Right ventricle myocardium superior (tissue), 1 donor: ENCODE measurements around the gene HDDC3. TPM values are rescaled to one million over a fixed set of nuclear protein-coding genes. Genes with fewer than 3 reads are reported as not detected.
"Not testable (repeated sequence)": the region's sequence is repeated elsewhere in the genome, so short reads cannot be mapped to it uniquely, and the experiment has no call there.

Experiments
- ATAC-seq: fragments of 200-7000 bp; cut with Tn5 transposase; one replicate; pipeline ENCODE4 v1.9.1; 2020; ENCODE audit warnings: mild to moderate bottlenecking; ENCODE audit not compliant: poor library complexity
- DNase-seq: peaks from one replicate; pipeline ENCODE4 v3.0.0-alpha.2; 2020
- intact Hi-C: fragments of 100-400 bp; cut with DNase I; formaldehyde crosslinking; loops from one replicate; pipeline ENCODE4 v1.11.2; 2022
- total RNA-seq: library from RNA; stranded (reverse); fragmentation: NEBNext Ultra II Directional; extraction: Animal tissue kit (Norgen Biotek cat#: 25700); gene quantifications from one replicate; pipeline ENCODE4 v1.2.1, GENCODE V29; 2021
- donor health status: DM: no; HTN: yes; CAD: no; lungs with severe emphysema.

HDDC3 gene
- total RNA-seq, 1 donor from 2014 or later, result 15.5 TPM

- intact Hi-C loops, result no loop called here
- ATAC-seq, result peak; percentile 30
- no peak for DNase-seq
Observed at GRCh38 chr15:90915216-90915807, 17.0 kb downstream of the HDDC3 start.

DNA sequence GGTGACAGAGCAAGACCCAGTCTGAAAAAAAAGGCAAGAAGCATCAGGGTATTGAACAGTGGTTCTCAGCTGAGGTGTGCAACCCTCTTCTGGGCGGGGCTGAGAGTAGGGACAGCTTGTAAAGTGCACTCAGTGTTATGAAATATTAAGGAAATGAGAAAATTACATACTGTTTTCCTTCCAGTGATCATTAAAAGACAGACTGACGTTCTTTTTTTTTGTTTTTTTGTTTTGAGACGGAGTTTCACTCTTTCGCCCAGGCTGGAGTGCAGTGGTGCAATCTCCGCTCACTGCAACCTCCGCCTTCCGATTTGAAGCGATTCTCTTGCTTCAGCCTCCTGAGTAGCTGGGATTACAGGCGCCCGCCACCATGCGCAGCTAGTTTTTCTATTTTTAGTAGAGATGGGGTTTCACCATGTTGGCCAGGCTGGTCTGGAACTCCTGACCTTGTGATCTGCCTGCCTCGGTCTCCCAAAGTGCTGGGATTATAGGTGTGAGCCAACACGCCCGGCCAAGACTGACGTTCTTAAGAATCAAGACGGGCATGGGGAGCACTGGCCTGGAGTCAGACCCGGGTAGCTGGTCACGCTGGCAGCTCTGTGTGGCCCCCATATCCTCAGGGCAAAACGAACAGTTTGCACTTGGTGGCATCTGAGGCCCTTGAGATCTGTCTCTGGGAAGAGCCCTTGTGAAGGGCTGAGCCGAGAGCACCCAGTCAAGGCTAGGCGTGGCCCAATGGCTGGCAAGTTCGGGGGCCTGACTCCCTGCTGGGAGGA lies 17.9 kb downstream of the HDDC3 start:
- DNase-seq, result no peak
- no peak for ATAC-seq
- intact Hi-C loops, result no loop called here

DNA sequence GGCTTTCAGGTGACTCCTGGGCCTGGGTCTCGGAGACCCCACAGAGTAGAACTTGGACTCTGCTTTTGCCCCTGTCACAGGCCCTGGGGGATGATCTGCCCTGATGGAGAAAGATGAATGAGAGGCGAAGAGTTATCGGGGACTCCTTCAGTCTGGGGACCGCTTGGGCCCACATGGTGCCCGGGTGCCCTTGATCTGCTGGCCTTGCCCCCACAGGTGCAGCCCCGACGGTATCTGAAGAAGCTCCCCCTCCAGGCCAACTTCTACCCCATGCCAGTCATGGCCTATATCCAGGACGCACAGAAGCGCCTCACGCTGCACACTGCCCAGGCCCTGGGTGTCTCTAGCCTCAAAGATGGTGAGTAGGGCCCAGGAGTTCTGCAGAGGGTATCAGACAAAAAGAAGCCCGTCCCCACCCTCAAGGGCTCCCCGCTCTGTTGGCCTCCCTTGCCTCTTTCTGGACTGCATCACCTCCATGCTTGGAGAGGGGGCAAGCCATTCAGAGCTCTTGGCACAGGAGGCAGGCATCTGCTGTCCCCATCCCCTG lies 18.9 kb downstream of the HDDC3 start:
- intact Hi-C loops, result no loop called here
- no peak for DNase-seq
- no peak for ATAC-seq

DNA sequence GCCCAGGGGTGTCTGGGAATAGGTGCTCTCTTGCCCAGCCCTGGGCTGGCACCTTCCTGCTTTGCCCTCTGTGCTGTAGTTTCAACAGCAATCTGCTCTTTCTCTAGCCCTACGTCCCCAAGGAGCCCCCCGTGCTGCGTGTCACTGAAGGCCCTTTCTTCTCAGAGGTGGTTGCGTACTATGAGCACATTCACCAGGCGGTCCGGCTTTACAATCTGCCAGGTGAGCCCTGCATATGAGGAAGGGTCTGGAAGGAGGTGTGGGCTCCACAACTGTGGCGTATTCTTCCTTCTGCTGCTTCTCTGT lies 19.6 kb downstream of the HDDC3 start:
- no peak for ATAC-seq
- intact Hi-C loops, result no loop called here
- DNase-seq, result no peak

GRCh38 chr15:90911906-90912769 lies 20.2 kb downstream of the HDDC3 start:
- no peak for DNase-seq

DNA sequence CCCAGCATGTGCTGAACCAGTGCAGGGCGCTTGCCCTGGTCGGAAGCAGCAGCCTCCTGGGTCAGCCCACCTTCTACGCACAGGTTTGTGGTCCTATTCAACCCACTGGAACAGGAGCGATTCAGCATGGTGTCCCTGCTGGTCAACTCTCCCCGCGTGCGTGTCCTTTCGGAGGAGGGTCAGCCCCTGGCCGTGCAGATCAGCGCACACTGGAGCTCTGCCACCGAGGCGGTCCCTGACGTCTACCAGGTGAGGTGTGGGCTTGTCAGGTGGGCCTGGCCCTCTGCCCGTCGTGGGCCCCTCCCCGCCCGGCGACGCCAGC lies 21.1 kb downstream of the HDDC3 start:
- DNase-seq (no peak), ATAC-seq (no peak)
- intact Hi-C loops, result no loop called here

More at GRCh38 chr15:90911906-90912769, 20.2 kb downstream of the HDDC3 start:
- ATAC-seq, result no peak
- intact Hi-C loops, result no loop called here

DNA sequence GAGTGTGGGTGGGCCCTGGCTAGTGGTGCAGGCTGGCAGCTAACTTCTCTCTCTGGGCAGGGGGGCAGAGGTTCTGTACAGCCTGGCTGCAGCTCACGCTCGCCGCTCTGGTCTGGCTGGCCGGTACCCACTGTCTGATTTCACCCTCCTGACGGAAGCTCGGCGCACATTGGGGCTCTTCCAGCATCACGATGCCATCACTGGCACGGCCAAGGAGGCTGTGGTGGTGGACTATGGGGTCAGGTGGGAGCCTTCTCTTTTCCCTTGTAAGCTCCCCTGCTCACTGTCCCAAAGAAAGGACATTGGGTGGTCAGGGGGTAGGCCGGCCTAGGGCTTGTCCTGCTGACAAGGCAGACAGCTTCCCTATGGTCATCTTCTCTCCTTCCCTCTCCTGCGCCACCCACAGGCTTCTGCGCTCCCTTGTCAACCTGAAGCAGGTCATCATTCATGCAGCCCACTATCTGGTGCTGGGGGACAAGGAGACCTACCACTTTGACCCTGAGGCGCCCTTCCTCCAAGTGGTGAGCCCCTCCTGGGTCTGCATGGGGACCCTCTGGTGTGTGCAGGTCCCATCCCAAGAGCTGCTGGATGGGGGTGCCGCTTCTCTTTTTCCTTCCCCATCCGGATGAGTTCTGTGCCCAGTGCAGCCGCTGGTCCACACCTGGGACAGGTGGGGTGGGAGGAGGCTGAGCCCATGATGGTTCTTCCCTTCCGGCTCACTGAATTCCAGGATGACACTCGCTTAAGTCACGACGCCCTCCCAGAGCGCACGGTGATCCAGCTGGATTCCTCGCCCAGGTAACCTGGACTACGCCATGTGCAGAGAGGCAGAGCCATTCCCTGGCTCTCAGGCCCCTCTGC lies 21.7 kb downstream of the HDDC3 start:
- ATAC-seq (no peak), DNase-seq (no peak)
- intact Hi-C loops, result no loop called here

DNA sequence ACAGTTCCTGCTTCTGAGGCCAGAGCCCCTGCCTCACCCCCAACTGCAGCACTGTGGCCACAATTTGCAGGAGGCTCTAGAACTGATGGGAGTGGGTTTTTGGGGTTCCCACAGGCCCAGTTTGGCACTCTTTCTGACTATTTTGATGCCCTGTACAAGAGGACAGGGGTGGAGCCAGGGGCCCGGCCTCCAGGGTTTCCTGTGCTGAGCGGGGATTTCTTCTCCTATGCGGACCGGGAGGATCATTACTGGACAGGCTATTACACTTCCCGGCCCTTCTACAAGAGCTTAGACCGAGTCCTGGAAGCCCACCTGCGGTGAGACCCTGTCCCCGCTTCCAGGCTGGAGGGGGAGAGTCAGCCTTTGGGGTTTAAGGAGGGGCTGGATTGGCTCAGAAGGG lies 22.4 kb downstream of the HDDC3 start:
- intact Hi-C loops, result no loop called here
- ATAC-seq (no peak), DNase-seq (no peak)

DNA sequence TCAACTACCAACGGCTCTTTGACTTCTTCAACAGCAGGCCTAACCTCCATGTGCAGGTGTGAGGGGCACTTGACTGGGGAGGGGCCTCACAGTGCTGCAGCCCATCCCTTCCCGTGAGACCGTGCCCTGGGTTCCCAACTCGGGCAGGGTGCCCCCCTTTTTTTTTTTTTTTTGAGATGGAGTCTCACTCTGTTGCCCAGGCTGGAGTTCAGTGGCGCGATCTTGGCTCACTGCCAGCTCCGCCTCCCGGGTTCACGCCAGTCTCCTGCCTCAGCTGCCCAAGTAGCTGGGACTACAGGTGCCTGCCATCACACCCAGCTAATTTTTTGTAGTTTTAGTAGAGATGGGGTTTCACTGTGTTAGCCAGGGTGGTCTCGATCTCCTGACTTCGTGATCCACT lies 22.9 kb downstream of the HDDC3 start:
- ATAC-seq, intact Hi-C loops, DNase-seq: not testable (repeated sequence)

GRCh38 chr15:90907838-90908507 lies 24.4 kb downstream of the HDDC3 start:
- ATAC-seq, result peak; percentile 63
- DNase-seq, result no peak
- intact Hi-C loops, result no loop called here

- intact Hi-C loops, result no loop called here
- DNase-seq (no peak), ATAC-seq (no peak)
Observed at GRCh38 chr15:90907051-90907660, 25.2 kb downstream of the HDDC3 start.

GRCh38 chr15:90906181-90906849 lies 26.0 kb downstream of the HDDC3 start:
- DNase-seq (no peak), ATAC-seq (no peak)
- intact Hi-C loops, result no loop called here

DNA sequence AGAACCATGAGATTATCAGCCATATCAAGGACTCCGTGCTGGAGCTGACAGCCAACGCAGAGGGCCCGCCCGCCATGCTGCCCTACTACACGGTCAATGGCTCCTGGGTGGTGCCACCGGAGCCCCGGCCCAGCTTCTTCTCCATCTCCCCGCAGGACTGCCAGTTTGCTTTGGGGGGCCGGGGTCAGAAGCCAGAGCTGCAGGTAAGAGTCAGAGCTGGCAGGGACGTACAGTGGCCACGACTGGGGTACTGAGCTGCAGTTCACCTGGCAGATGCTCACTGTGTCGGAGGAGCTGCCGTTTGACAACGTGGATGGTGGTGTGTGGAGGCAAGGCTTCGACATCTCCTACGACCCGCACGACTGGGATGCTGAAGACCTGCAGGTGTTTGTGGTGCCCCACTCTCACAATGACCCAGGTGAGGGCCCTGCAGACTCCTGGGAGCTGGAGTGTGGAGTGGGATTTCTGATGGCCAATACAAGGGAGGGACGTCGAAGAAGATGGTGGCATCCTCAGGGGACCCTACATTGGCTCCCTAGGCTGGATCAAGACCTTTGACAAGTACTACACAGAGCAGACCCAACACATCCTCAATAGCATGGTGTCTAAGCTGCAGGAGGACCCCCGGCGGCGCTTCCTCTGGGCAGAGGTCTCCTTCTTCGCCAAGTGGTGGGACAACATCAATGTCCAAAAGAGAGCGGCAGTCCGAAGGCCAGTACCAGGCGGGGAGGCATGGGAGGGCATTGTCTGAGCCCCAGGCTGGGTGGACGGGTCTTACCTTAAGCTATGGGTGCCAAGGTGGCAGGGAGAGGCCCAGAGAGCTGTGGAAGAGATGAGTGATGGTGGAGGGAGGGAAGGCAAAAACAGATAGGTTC lies 26.8 kb downstream of the HDDC3 start:
- intact Hi-C loops, result no loop called here
- ATAC-seq, result no peak
- DNase-seq, result no peak

DNA sequence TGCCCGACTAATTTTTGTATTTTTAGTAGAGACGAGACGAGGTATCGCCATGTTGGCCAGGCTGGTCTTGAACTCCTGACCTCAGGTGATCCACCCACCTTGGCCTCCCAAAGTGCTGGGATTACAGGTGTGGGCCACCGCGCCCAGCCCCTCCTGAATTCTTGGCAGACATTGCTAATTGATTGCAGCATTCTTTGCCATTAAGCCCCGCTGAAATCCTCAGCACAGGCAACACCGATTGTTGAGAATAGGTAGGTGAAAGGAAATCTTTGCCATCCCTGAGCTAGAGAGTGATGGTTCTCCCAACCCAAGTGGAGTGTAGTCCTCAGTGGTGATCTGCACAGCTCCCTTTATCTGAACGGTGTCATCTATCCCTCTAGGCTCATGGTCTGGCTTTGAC lies 27.6 kb downstream of the HDDC3 start:
- intact Hi-C loops, result no loop called here
- no peak for DNase-seq
- no peak for ATAC-seq

DNA sequence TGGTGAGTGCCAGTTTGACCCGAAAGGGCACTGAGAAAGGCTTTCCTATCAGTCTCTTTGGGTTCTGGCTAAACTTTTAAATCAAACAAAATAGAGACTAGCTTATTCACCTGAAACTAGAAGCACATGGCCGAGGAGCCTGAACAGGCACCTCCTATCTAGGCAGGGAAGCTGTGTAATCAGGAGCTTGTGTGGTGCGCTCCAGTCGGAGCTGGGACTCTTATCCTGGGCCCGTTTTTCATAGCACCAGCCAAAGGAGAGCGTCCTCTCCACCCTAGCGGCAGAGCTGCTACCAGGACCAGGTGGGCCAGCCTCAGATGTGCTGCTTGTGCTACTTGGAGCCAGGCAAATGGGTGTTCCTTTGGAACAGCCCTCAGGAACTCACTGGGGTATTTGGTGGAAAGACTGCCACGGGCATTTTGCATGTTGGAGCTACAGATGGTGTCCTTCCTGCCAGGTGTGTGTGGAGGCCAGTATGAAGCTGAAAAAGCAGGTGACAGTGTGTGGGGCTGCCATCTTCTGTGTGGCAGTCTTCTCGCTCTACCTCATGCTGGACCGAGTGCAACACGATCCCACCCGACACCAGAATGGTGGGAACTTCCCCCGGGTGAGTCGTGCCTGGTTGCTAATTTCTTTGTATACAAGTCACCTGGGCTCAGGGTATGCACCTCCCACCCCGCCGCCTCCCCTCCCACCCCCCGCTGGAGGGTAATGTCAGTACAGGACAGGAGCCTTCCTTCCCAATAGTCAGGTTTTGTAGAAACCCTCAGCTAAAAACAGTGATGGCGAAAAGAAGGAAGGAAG lies 28.4 kb downstream of the HDDC3 start:
- peak; percentile 27 for ATAC-seq
- no peak for DNase-seq
- intact Hi-C loops, result loop anchor here (2.0 kb wide), 1 partner anchor 29 kb away; the partner anchor contains the start of gene HDDC3
